GM12874 (cell line): ENCODE data around the gene PPM1N.

Source experiments
- TF ChIP-seq, protein P1 (sequence below): IDR thresholded peaks from 2 replicates; pipeline ENCODE4 v1.5.1; 2011; ENCODE audit warnings: low read depth, mild to moderate bottlenecking, control low read depth, low read length, moderate library complexity; ENCODE audit not compliant: insufficient read depth

The PPM1N gene

GRCh38 chr19:45495178-45495577, 3.1 kb upstream of the PPM1N start:
- TF ChIP-seq, protein P1, sequence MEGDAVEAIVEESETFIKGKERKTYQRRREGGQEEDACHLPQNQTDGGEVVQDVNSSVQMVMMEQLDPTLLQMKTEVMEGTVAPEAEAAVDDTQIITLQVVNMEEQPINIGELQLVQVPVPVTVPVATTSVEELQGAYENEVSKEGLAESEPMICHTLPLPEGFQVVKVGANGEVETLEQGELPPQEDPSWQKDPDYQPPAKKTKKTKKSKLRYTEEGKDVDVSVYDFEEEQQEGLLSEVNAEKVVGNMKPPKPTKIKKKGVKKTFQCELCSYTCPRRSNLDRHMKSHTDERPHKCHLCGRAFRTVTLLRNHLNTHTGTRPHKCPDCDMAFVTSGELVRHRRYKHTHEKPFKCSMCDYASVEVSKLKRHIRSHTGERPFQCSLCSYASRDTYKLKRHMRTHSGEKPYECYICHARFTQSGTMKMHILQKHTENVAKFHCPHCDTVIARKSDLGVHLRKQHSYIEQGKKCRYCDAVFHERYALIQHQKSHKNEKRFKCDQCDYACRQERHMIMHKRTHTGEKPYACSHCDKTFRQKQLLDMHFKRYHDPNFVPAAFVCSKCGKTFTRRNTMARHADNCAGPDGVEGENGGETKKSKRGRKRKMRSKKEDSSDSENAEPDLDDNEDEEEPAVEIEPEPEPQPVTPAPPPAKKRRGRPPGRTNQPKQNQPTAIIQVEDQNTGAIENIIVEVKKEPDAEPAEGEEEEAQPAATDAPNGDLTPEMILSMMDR, result no peak

GRCh38 chr19:45496349-45496953, 1.8 kb upstream of the PPM1N start:
- TF ChIP-seq, protein P1, result no peak

DNA sequence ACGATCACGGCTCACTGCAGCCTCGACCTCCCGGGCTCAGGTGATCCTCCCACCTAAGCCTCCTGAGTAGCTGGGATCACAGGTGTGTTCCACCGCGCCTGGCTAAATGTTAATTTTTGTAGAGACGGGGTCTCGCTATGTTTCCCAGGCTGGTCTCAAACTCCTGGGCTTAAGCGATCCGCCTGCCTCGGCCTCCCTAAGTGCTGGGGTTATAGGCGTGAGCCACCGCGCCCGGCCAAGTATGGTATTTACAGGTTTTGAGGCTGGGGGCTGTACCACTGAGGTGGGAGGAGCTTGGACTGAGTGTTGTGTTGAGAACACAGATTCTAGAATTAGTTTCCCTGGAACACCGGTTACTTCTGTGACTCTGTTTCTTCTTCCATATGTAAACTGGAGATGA, 452 bp upstream of the PPM1N start:
- TF ChIP-seq, protein P1, result no peak

GRCh38 chr19:45499196-45500180, 1.2 kb downstream of the PPM1N start:
- TF ChIP-seq, protein P1, result no peak

- TF ChIP-seq, protein P1, result no peak
These were observed 2.9 kb downstream of the PPM1N start for GRCh38 chr19:45500918-45501729.

DNA sequence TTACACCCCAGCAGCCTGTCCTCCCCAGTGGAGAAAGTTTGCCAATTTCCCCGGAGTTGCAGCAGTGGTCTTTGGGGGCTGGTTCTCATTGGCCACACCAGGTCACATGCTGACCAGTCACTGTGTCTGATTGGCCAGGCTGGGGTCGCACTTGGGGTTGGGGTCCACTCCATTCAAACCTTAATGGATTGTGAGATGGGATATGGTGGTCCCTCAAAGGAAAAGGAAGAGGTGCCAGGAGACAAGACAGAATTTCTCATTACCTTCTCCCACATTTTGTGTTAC, 3.4 kb downstream of the PPM1N start:
- TF ChIP-seq, protein P1, result no peak

GRCh38 chr19:45502111-45502510, 3.9 kb downstream of the PPM1N start:
- TF ChIP-seq, protein P1, result no peak
